Measurements from ENCODE around the gene ENDOV. TPM values are rescaled to one million over a fixed set of nuclear protein-coding genes. Genes with fewer than 3 reads are reported as not detected.

Gene ENDOV
- total RNA-seq, 1 experiment from 2014 or later, result 33.2 TPM

DNA sequence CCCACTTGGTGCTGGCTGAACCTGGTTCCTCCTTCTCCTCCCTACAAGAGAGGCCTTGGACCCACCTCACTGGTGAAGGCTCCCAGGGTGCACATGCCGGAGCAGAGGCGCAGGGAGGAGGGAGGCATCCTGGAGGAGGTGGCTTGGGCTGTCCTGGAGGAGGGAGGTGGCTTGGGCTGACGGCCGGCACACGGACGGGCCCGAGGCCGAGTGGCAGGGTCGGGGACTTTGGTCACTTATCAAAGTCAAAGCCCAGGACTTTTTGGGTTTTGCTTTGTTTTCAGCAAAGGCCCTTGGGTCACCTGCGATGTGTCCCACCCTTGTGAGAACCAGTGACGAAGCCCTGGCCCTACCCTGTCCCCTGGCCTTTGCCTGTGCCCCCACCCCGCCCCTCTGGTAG lies 28.5 kb downstream of the ENDOV start:
- Mint-ChIP-seq H3K4me1 (ENCODE audit: low read depth, unreplicated experiment) (no peaks in the 10 kb centered on the region), H3K36me3 (ENCODE audit: insufficient read depth, unreplicated experiment) (peaks cover under 1% of the 10 kb centered on the region), H3K4me3 (ENCODE audit: low read depth, unreplicated experiment) (no peak overlapping the region), H3K9me3 (ENCODE audit: low read depth, unreplicated experiment) (no peaks in the 10 kb centered on the region), H3K27ac (ENCODE audit: unreplicated experiment) (no peak overlapping the region), H3K27me3 (ENCODE audit: unreplicated experiment) (peaks cover 8% of the 10 kb centered on the region)
- DNase-seq, result no peak
- BruUV-seq (replicated peaks), result no TSS peak
- TF ChIP-seq, protein P1, sequence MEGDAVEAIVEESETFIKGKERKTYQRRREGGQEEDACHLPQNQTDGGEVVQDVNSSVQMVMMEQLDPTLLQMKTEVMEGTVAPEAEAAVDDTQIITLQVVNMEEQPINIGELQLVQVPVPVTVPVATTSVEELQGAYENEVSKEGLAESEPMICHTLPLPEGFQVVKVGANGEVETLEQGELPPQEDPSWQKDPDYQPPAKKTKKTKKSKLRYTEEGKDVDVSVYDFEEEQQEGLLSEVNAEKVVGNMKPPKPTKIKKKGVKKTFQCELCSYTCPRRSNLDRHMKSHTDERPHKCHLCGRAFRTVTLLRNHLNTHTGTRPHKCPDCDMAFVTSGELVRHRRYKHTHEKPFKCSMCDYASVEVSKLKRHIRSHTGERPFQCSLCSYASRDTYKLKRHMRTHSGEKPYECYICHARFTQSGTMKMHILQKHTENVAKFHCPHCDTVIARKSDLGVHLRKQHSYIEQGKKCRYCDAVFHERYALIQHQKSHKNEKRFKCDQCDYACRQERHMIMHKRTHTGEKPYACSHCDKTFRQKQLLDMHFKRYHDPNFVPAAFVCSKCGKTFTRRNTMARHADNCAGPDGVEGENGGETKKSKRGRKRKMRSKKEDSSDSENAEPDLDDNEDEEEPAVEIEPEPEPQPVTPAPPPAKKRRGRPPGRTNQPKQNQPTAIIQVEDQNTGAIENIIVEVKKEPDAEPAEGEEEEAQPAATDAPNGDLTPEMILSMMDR (IDR thresholded peaks at IDR 0.05; ENCODE audit: unreplicated experiment), result no peak
- CTCF ChIA-PET, result no interaction called here
- intact Hi-C loops (cut with micrococcal nuclease; ENCODE audit: unreplicated experiment), result no loop called here

DNA sequence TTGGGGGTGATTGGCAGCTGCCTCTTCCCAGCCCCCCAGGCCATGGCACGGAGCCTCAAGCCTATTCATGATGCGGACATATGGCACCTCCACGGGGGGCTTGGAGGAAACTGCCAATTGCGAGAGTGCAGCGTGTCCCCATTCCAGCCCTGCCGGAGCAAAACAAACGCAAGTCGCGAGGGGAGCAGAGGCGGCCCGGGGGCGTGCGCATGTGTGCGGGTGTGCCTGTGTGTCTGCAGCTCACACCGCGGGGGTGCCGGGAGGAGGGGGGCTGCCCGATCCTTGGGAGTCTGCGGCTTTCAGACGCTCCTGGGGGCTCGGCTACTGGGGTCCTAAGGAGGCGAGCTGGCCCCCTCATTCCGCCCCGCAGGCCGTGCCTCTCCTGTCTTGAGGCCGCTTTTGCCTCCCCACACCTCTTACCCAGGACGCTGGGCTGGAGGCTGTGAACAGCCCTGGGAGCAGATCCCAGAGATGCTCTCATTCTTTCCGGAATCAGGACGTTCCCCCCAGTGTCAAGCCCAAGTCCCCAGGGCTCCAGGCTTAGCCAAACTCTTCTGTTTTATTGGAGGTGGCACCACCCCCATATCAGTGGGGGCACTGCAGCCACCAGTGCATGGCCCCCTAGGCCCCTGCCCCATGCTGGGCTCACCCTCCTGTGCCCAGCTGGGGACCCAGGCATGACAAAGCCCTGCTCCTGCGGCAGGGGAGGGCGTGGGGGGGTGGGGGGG lies 29.1 kb downstream of the ENDOV start:
- Mint-ChIP-seq H3K9me3 (ENCODE audit: low read depth, unreplicated experiment) (no peaks in the 10 kb centered on the region), H3K27me3 (ENCODE audit: unreplicated experiment) (peaks cover 8% of the 10 kb centered on the region), H3K4me3 (ENCODE audit: low read depth, unreplicated experiment) (no peak overlapping the region), H3K36me3 (ENCODE audit: insufficient read depth, unreplicated experiment) (no peaks in the 10 kb centered on the region), H3K27ac (ENCODE audit: unreplicated experiment) (no peak overlapping the region), H3K4me1 (ENCODE audit: low read depth, unreplicated experiment) (no peaks in the 10 kb centered on the region)
- intact Hi-C loops (cut with micrococcal nuclease; ENCODE audit: unreplicated experiment), result no loop called here
- BruUV-seq (replicated peaks), result no TSS peak
- CTCF ChIA-PET, result no interaction called here
- DNase-seq, result no peak
- TF ChIP-seq, protein P1 (IDR thresholded peaks at IDR 0.05; ENCODE audit: unreplicated experiment), result no peak

DNA sequence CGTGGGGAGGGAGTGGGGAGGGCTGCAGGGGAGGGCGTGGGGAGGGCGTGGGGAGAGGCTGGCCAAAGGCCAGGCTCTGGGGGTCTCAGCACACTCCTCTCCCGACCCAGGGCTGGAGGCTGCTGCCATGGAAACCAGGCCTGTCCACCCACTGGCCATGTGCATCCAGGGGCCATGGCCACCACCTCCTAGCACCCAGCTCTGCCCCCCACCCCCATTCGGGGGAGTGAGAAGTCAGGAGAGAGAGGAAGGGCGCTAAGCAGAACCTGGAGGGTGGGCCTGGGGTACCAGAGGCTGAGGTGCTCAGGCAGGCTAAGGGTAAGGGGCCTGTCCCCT lies 29.6 kb downstream of the ENDOV start:
- no peak overlapping the region for H3K4me3 Mint-ChIP-seq (ENCODE audit: low read depth, unreplicated experiment)
- no peaks in the 10 kb centered on the region for H3K9me3 Mint-ChIP-seq (ENCODE audit: low read depth, unreplicated experiment)
- TF ChIP-seq, protein P1 (IDR thresholded peaks at IDR 0.05; ENCODE audit: unreplicated experiment), result no peak
- H3K36me3 Mint-ChIP-seq (ENCODE audit: insufficient read depth, unreplicated experiment), result no peaks in the 10 kb centered on the region
- peaks cover 8% of the 10 kb centered on the region for H3K27me3 Mint-ChIP-seq (ENCODE audit: unreplicated experiment)
- CTCF ChIA-PET, result no interaction called here
- no peak overlapping the region for H3K27ac Mint-ChIP-seq (ENCODE audit: unreplicated experiment)
- no peaks in the 10 kb centered on the region for H3K4me1 Mint-ChIP-seq (ENCODE audit: low read depth, unreplicated experiment)
- no peak for DNase-seq
- intact Hi-C loops (cut with micrococcal nuclease; ENCODE audit: unreplicated experiment), result no loop called here
- no TSS peak for BruUV-seq (replicated peaks)

GRCh38 chr17:80445007-80445725 lies 30.2 kb downstream of the ENDOV start:
- H3K4me3 Mint-ChIP-seq (ENCODE audit: low read depth, unreplicated experiment), result no peak overlapping the region
- H3K27ac Mint-ChIP-seq (ENCODE audit: unreplicated experiment), result no peak overlapping the region
- no peaks in the 10 kb centered on the region for H3K9me3 Mint-ChIP-seq (ENCODE audit: low read depth, unreplicated experiment)
- CTCF ChIA-PET, result no interaction called here
- no peaks in the 10 kb centered on the region for H3K36me3 Mint-ChIP-seq (ENCODE audit: insufficient read depth, unreplicated experiment)
- H3K27me3 Mint-ChIP-seq (ENCODE audit: unreplicated experiment), result peaks cover 8% of the 10 kb centered on the region
- BruUV-seq (replicated peaks), result no TSS peak
- TF ChIP-seq, protein P1 (IDR thresholded peaks at IDR 0.05; ENCODE audit: unreplicated experiment), result no peak
- no peak for DNase-seq
- no peaks in the 10 kb centered on the region for H3K4me1 Mint-ChIP-seq (ENCODE audit: low read depth, unreplicated experiment)
- intact Hi-C loops (cut with micrococcal nuclease; ENCODE audit: unreplicated experiment), result no loop called here
